GM12891 (cell line): Measurements from ENCODE around the gene LDOC1.
"Not testable (repeated sequence)": the region's sequence is repeated elsewhere in the genome, so short reads cannot be mapped to it uniquely, and the experiment has no call there.

ENCODE experiments used
- DNase-seq: peaks from one replicate; pipeline ENCODE4 v3.0.0; 2011; ENCODE audit warnings: low spot score; ENCODE audit not compliant: insufficient read length
- FAIRE-seq: peaks from 2 replicates; lab custom pipeline; 2011; peaks lifted over from hg19 to GRCh38; lab: Jason Lieb, UNC
- PAX5 ChIP-seq: IDR thresholded peaks from 2 replicates; pipeline ENCODE4 v1.6.1; 2011; ENCODE audit warnings: low read length, moderate library complexity, mild to moderate bottlenecking; ENCODE audit not compliant: insufficient read depth, severe bottlenecking
- POLR2A ChIP-seq: IDR thresholded peaks from 2 replicates; pipeline ENCODE4 v1.6.1; 2011; ENCODE audit warnings: low read depth, low read length, control low read depth
- POLR2AphosphoS5 ChIP-seq: IDR thresholded peaks from 2 replicates; pipeline ENCODE4 v1.6.1; 2011; ENCODE audit warnings: low read depth, low read length, control low read depth
- POU2F2 ChIP-seq: IDR thresholded peaks from 2 replicates; pipeline ENCODE4 v1.6.1; 2011; ENCODE audit warnings: low read depth, mild to moderate bottlenecking, control low read depth, low read length, moderate library complexity
- SPI1 ChIP-seq: IDR thresholded peaks from 2 replicates; pipeline ENCODE4 v1.6.1; 2011; ENCODE audit warnings: low read depth, low read length, control low read depth
- TAF1 ChIP-seq: IDR thresholded peaks from 2 replicates; pipeline ENCODE4 v1.6.1; 2011; ENCODE audit warnings: low read depth, low read length, control low read depth

The LDOC1 gene

DNA sequence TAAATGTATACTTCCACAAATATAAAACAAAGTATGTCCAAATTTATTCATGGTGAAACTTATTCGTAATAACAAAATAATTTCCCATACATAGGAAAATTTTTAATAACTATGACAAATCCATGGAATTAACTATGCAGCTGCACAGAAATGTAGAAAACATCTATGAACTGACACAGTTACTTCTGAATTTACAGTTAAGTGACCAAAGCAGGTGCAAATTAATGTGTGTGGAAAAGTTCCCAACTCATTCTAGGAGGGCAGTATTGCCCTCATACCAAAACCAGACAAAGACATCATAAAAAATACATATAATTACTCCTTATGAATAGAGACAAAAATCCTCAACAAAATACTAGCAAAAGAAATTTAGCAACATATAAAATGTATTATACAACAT is 12.5 kb downstream of the LDOC1 start:
- no peak for DNase-seq
- no peak for FAIRE-seq
- no peak for TF ChIP-seq SPI1
- no peak for TF ChIP-seq POLR2AphosphoS5
- TF ChIP-seq PAX5 = no peak
- no peak for TF ChIP-seq POLR2A
- no peak for TF ChIP-seq POU2F2
- no peak for TF ChIP-seq TAF1

DNA sequence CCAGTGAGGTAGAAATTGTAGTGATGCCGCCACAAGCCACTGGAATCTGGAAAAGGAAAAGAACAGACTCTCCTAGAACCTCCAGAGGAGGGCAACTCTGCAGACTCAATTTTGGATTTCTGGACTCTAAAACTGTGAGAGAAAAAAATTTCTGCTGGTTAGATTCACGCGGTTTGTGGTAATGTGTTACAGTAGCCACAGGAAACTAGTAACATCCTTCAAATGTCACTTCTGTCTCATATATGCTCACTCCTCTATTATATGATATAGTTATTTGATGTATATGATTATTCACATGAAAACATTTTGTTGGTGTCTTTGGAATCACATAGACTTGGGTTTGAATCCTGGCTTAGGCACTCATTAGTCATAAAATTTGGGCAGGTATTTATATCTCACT is 18.8 kb downstream of the LDOC1 start:
- FAIRE-seq = no peak
- no peak for DNase-seq
- TF ChIP-seq TAF1 (no peak), POU2F2 (no peak), PAX5 (no peak), POLR2AphosphoS5 (no peak), SPI1 (no peak), POLR2A (no peak)

GRCh38 chrX:141155231-141155630 is 21.7 kb downstream of the LDOC1 start:
- FAIRE-seq, DNase-seq: not testable (repeated sequence)

DNA sequence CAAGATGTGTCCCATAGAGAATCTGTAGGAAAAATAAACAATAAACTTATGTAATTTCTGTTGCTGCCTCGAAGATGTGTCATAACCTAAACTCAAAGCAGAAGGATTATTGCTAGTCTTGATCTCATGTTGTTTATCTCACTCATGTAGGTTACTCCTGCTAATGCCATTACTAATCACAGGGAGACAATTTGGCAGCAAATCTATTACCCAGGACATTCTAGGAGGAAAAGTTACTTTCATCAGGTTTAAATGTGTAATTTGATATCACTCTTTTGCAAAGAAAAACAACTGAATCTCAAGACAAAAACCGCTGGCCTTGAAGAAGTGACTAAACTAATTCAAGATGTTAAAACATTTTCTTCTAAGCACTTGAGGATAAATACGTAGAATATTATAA is 34.0 kb downstream of the LDOC1 start:
- TF ChIP-seq POLR2A (no peak), POU2F2 (no peak), PAX5 (no peak), TAF1 (no peak), SPI1 (no peak), POLR2AphosphoS5 (no peak)
- FAIRE-seq (no peak), DNase-seq (no peak)

DNA sequence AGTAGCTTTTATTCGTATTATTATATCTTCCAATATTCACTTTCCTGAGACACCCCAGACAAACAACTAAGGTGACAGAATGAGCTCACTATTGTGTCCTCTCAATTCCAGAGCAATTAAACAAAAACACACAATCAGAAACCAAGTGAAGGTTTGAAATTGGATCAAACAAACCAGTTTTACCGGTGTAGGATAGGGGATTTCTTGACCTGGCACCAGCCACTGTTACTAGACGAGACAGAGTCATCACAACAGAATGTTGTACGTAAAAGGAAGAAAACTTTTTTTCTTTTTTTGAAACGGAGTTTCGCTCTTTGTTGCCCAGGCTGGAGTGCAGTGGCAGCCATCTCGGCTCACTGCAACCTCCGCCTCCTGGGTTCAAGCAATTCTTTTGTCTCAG is 43.7 kb downstream of the LDOC1 start:
- FAIRE-seq (no peak), DNase-seq (no peak)
- TF ChIP-seq TAF1 (no peak), POU2F2 (no peak)

DNA sequence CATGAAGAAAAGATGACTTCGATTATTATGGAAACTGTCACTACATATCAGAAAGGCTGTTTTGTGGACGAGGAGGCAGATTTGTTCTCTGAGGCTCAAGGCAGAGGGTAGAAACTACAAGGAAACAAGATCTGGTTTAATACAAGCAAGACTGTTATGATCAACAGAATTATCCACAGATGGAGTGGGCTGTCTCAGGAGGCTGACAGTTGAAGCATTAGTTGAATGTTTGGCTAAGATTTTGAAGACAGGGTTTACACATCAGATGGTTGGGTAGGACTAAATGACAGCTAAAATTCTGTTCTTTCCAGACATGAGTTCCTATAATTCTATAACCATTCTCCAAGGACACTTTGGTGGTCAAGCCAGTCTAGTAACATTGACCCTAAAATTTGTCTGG is 49.8 kb downstream of the LDOC1 start:
- no peak for FAIRE-seq
- TF ChIP-seq POU2F2 (no peak), POLR2A (no peak), PAX5 (no peak), TAF1 (no peak), POLR2AphosphoS5 (no peak), SPI1 (no peak)
- no peak for DNase-seq
